ENCODE results near the gene TRAPPC3L.
A peak's percentile ranks its signal among the peaks of the same experiment; 100 is the strongest.
"Not testable (repeated sequence)": the region's sequence is repeated elsewhere in the genome, so short reads cannot be mapped to it uniquely, and the experiment has no call there.

Gene TRAPPC3L

GRCh38 chr6:116514111-116514510, 31.4 kb downstream of the TRAPPC3L start:
- FAIRE-seq (no peak), DNase-seq (ENCODE audit: insufficient read length, low spot score) (no peak)
- no peak for TF ChIP-seq POLR2A (IDR thresholded peaks at IDR 0.05; ENCODE audit: low read depth, low read length)

GRCh38 chr6:116513224-116513875, 32.1 kb downstream of the TRAPPC3L start:
- FAIRE-seq (no peak), DNase-seq (ENCODE audit: insufficient read length, low spot score) (no peak)
- TF ChIP-seq POLR2A (IDR thresholded peaks at IDR 0.05; ENCODE audit: low read depth, low read length): no peak

GRCh38 chr6:116512734-116513133, 32.8 kb downstream of the TRAPPC3L start:
- no peak for TF ChIP-seq POLR2A (IDR thresholded peaks at IDR 0.05; ENCODE audit: low read depth, low read length)
- DNase-seq (ENCODE audit: insufficient read length, low spot score) (no peak), FAIRE-seq (no peak)

- FAIRE-seq (peak; percentile 55), DNase-seq (ENCODE audit: insufficient read length, low spot score) (no peak)
- TF ChIP-seq POLR2A (IDR thresholded peaks at IDR 0.05; ENCODE audit: low read depth, low read length): no peak
Observed at GRCh38 chr6:116512111-116512559, 33.3 kb downstream of the TRAPPC3L start.

GRCh38 chr6:116511424-116512110, 33.9 kb downstream of the TRAPPC3L start, which contains the start of gene CALHM5:
Gene CALHM5, plus strand, starts transcription at chr6:116511639. Its CDS starts 58 bp downstream, at chr6:116511697.
- peak; percentile 97 for FAIRE-seq
- no peak for TF ChIP-seq POLR2A (IDR thresholded peaks at IDR 0.05; ENCODE audit: low read depth, low read length)
- peak; percentile 19 for DNase-seq (ENCODE audit: insufficient read length, low spot score)

- DNase-seq (ENCODE audit: insufficient read length, low spot score) (no peak), FAIRE-seq (no peak)
- no peak for TF ChIP-seq POLR2A (IDR thresholded peaks at IDR 0.05; ENCODE audit: low read depth, low read length)
Observed at GRCh38 chr6:116508527-116508926, 37.0 kb downstream of the TRAPPC3L start.

GRCh38 chr6:116507324-116507723, 38.2 kb downstream of the TRAPPC3L start:
- FAIRE-seq: no peak

GRCh38 chr6:116500969-116501433, 44.5 kb downstream of the TRAPPC3L start:
- DNase-seq (ENCODE audit: insufficient read length, low spot score) (no peak), FAIRE-seq (peak; percentile 77)
- no peak for TF ChIP-seq POLR2A (IDR thresholded peaks at IDR 0.05; ENCODE audit: low read depth, low read length)

More at GRCh38 chr6:116507324-116507723, 38.2 kb downstream of the TRAPPC3L start:
- no peak for DNase-seq (ENCODE audit: insufficient read length, low spot score)
- TF ChIP-seq POLR2A (IDR thresholded peaks at IDR 0.05; ENCODE audit: low read depth, low read length): no peak

- FAIRE-seq: no peak
- TF ChIP-seq POLR2A (IDR thresholded peaks at IDR 0.05; ENCODE audit: low read depth, low read length): no peak
- no peak for DNase-seq (ENCODE audit: insufficient read length, low spot score)
Observed at GRCh38 chr6:116497113-116497676, 48.3 kb downstream of the TRAPPC3L start.

- FAIRE-seq: not testable (repeated sequence)
Observed at GRCh38 chr6:116495161-116495560, 50.3 kb downstream of the TRAPPC3L start.

GRCh38 chr6:116492331-116493067, 53.0 kb downstream of the TRAPPC3L start:
- FAIRE-seq (no peak), DNase-seq (ENCODE audit: insufficient read length, low spot score) (no peak)
- no peak for TF ChIP-seq POLR2A (IDR thresholded peaks at IDR 0.05; ENCODE audit: low read depth, low read length)

More at GRCh38 chr6:116495161-116495560, 50.3 kb downstream of the TRAPPC3L start:
- not testable (repeated sequence) for DNase-seq (ENCODE audit: insufficient read length, low spot score)

GRCh38 chr6:116491610-116492330, 53.7 kb downstream of the TRAPPC3L start:
- TF ChIP-seq POLR2A (IDR thresholded peaks at IDR 0.05; ENCODE audit: low read depth, low read length): no peak
- FAIRE-seq: no peak
- no peak for DNase-seq (ENCODE audit: insufficient read length, low spot score)

- FAIRE-seq: no peak
- no peak for DNase-seq (ENCODE audit: insufficient read length, low spot score)
- no peak for TF ChIP-seq POLR2A (IDR thresholded peaks at IDR 0.05; ENCODE audit: low read depth, low read length)
Observed at GRCh38 chr6:116485559-116486184, 59.8 kb downstream of the TRAPPC3L start.

All from H54 (cell line).